Prostate gland (tissue), 2 donors: ENCODE measurements around the gene NBPF20. TPM values are rescaled to one million over a fixed set of nuclear protein-coding genes. Genes with fewer than 3 reads are reported as not detected.
"Not testable (repeated sequence)": the region's sequence is repeated elsewhere in the genome, so short reads cannot be mapped to it uniquely, and the experiment has no call there.

ENCODE experiments used
- DNase-seq: peaks from one replicate; pipeline ENCODE4 v3.0.0-alpha.2; 2019; ENCODE audit warnings: low spot score
- H3K27ac ChIP-seq, 2 donors: fragments of 200-600 bp; sonication (generic); 2 replicates each; pipeline ENCODE4 v1.5.1; 2017 to 2019
- H3K27me3 ChIP-seq: fragments of 200-600 bp; sonication (generic); replicated peaks from 2 replicates; pipeline ENCODE4 v1.5.1; 2019; ENCODE audit not compliant: insufficient read depth
- H3K36me3 ChIP-seq, 2 donors: fragments of 200-600 bp; sonication (generic); 1 replicate in 1 of 2; 2 replicates in 1 of 2; pipeline versions ENCODE4 v1.5.1 to v1.8.1; 2017 to 2019
- H3K4me1 ChIP-seq: fragments of 200-600 bp; sonication (generic); replicated peaks from 2 replicates; pipeline ENCODE4 v1.5.1; 2019
- H3K4me3 ChIP-seq, 2 donors: fragments of 200-600 bp; sonication (generic); 2 replicates each; pipeline ENCODE4 v1.5.1; 2017 to 2019
- H3K9me3 ChIP-seq: fragments of 200-600 bp; sonication (generic); 2 replicates; pipeline ENCODE4 v1.5.1; 2017
- POLR2A ChIP-seq: fragments of 450-650 bp; IDR thresholded peaks from one replicate; pipeline ENCODE4 v1.6.1; 2016; ENCODE audit warnings: antibody characterized with exemption, mild to moderate bottlenecking
- POLR2AphosphoS5 ChIP-seq: sonication (generic); formaldehyde crosslinking; IDR thresholded peaks from one replicate; pipeline ENCODE4 v1.6.1; 2017; ENCODE audit warnings: antibody characterized with exemption
- WGBS: methylation state at CpG from one replicate; pipeline ENCODE4 v1.1.5; 2018; 5-methylcytosine and 5-hydroxymethylcytosine counted together
- intact Hi-C: fragments of 100-400 bp; cut with DNase I; formaldehyde crosslinking; loops from one replicate; pipeline ENCODE4 v1.14.2; 2022
- total RNA-seq, 2 donors: library from RNA; depleted of rRNA; stranded (reverse); fragments of >200 nt; gene quantifications; one replicate each; pipeline ENCODE4 v1.1.0, GENCODE V29; 2016
- TF ChIP-seq, protein P1 (sequence below), 4 experiments: fragments of 200-600 bp in 2 of 4; fragments of 450-650 bp in 2 of 4; sonication (generic) in 2 of 4; IDR thresholded peaks; 1 replicate in 3 of 4; 2 replicates in 1 of 4; pipeline ENCODE4 v1.5.1; 2016 to 2019; ENCODE audit warnings: antibody characterized with exemption in 4 of 4, mild to moderate bottlenecking in 2 of 4, moderate library complexity in 2 of 4

Gene NBPF20, protein sequence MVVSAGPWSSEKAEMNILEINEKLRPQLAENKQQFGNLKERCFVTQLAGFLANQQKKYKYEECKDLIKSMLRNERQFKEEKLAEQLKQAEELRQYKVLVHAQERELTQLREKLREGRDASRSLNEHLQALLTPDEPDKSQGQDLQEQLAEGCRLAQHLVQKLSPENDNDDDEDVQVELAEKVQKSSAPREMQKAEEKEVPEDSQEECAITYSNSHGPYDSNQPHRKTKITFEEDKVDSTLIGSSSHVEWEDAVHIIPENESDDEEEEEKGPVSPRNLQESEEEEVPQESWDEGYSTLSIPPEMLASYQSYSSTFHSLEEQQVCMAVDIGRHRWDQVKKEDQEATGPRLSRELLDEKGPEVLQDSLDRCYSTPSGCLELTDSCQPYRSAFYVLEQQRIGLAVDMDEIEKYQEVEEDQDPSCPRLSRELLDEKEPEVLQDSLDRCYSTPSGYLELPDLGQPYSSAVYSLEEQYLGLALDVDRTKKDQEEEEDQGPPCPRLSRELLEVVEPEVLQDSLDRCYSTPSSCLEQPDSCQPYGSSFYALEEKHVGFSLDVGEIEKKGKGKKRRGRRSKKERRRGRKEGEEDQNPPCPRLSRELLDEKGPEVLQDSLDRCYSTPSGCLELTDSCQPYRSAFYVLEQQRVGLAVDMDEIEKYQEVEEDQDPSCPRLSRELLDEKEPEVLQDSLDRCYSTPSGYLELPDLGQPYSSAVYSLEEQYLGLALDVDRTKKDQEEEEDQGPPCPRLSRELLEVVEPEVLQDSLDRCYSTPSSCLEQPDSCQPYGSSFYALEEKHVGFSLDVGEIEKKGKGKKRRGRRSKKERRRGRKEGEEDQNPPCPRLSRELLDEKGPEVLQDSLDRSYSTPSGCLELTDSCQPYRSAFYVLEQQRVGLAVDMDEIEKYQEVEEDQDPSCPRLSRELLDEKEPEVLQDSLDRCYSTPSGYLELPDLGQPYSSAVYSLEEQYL (N-terminal part only)
- total RNA-seq = 1 to 10 TPM; 1.4 to 4.3 TPM

DNA sequence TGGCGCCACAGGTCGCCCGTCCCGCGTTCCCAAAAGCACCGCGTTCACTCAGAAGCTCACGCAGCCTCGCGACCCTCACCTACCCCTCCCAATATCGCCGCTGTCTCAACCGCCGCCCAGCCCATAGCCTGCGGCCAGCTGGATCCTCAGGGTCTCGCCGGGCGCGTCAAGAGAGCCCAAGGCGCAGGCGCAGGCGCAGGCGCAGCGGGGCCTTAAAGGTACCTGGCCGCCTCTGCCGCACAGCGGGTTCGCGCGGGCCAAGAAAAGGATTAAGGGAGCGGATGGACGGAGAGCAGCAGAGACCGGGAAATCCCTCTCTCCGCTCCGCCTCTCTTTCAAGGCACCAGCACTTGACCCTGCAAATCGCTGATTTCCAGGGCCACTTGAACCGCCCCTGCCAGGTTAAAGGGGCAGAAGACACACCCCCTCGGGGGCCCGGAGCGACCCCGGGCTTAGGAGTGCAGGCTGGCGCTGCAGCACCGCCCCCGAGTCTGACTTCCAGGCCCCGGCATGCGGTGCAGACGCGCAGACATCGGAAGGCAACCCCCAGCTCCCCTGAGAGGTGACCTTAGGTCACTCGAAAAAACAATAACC lies at the start of gene NBPF20:
Gene NBPF20 (minus strand): TSS at position 168 of the 594 bp plus-strand sequence. CDS start 20,331 bp downstream, outside the sequence.
- H3K4me1 ChIP-seq = no peaks in the 10 kb centered on the region
- H3K36me3 ChIP-seq = no peaks in the 10 kb centered on the region
- 1% methylated on average over 43 of the region's 50 CpGs for WGBS
- peak within 1 kb of the TSS; percentile 48 to 57 for H3K4me3 ChIP-seq
- H3K27ac ChIP-seq = peak within 1 kb of the TSS in 1 of 2 donors; percentile 53
- DNase-seq = peak; percentile 74
- intact Hi-C loops = no loop called here
- H3K27me3 ChIP-seq = no peaks in the 10 kb centered on the region
- TF ChIP-seq POLR2AphosphoS5 = peak; percentile 94
- peak; percentile 42 for TF ChIP-seq POLR2A
- TF ChIP-seq, protein P1, sequence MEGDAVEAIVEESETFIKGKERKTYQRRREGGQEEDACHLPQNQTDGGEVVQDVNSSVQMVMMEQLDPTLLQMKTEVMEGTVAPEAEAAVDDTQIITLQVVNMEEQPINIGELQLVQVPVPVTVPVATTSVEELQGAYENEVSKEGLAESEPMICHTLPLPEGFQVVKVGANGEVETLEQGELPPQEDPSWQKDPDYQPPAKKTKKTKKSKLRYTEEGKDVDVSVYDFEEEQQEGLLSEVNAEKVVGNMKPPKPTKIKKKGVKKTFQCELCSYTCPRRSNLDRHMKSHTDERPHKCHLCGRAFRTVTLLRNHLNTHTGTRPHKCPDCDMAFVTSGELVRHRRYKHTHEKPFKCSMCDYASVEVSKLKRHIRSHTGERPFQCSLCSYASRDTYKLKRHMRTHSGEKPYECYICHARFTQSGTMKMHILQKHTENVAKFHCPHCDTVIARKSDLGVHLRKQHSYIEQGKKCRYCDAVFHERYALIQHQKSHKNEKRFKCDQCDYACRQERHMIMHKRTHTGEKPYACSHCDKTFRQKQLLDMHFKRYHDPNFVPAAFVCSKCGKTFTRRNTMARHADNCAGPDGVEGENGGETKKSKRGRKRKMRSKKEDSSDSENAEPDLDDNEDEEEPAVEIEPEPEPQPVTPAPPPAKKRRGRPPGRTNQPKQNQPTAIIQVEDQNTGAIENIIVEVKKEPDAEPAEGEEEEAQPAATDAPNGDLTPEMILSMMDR (IDR thresholded peaks at IDR 0.05) = peak in 1 of 4 experiments; percentile 23
- no peaks in the 10 kb centered on the region for H3K9me3 ChIP-seq

- DNase-seq, H3K9me3 ChIP-seq, H3K27ac ChIP-seq, H3K27me3 ChIP-seq, H3K4me1 ChIP-seq, H3K36me3 ChIP-seq, intact Hi-C loops, H3K4me3 ChIP-seq: not testable (repeated sequence)
- 92% methylated on average over 1 of the region's 8 CpGs for WGBS
These were observed 49.5 kb upstream of the NBPF20 start for GRCh38 chr1:145474837-145475368.

DNA sequence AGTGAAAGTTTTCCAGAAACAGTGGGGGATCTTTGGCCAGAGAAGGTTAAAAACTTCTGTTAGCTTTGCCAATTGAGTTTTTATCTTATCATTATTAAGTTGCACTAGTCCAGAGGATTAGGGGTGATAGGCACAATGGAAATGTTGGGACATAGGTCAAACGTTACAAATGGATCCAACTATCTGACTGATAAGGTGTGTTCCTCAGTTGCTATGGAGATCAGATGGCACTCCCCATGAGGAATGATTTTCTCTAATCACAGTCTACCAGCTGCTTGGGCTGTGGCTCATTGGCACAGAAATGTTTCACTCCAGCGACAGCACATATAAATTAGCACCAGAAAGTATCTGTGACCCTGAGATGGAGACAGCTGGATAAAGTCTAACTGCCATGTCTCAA lies 47.3 kb upstream of the NBPF20 start:
- H3K9me3 ChIP-seq, H3K27ac ChIP-seq, H3K27me3 ChIP-seq, H3K4me3 ChIP-seq, H3K4me1 ChIP-seq, intact Hi-C loops, DNase-seq, H3K36me3 ChIP-seq: not testable (repeated sequence)
- WGBS = 50% methylated on average over 1 of the region's 2 CpGs

GRCh38 chr1:145471365-145471764 lies 46.0 kb upstream of the NBPF20 start:
- H3K27me3 ChIP-seq, H3K36me3 ChIP-seq, intact Hi-C loops, H3K4me3 ChIP-seq, H3K4me1 ChIP-seq, H3K27ac ChIP-seq, H3K9me3 ChIP-seq, DNase-seq: not testable (repeated sequence)
- 53% methylated on average over 6 of the region's 6 CpGs for WGBS

DNA sequence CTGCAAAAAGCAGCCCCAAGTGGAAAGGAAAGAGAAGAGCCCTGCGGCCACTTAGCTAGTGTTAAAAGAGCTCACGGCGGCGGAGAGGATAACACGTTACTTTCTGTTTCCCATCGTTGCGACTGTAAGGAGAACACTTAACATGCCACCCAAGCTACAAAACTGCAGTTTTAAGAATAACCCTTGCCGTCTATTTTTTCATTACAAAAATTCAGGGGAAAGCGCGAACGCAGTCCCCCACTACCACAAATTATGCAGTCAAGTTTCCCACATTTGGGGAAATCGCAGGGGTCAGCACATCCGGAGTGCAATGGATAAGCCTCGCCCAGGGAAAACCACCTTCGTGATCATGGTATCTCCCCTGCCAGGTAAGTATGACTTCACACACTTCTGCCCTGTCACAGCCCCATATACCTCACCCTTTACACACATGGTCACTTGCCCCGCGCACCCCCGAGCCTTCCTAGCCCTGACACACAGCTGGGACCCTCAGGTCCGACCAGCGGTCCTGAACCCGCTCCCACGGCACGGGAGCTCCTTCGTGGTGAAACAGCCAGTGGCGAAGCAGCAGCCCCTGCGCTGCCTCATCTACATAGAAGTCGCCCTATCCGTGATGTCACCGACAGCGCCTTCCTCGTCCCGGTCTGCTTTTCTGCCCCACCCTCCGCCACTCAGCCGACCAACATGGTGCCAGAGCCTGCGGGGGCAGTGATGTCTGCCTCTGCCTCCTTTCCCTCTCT lies 40.2 kb upstream of the NBPF20 start:
- intact Hi-C loops, H3K9me3 ChIP-seq, H3K4me1 ChIP-seq, H3K36me3 ChIP-seq, H3K27me3 ChIP-seq: not testable (repeated sequence)
- under 1% methylated on average over 18 of the region's 35 CpGs for WGBS
- TF ChIP-seq POLR2A = peak; percentile 57
- peak; percentile 24 for TF ChIP-seq POLR2AphosphoS5
- peak; percentile 64 for DNase-seq
- H3K4me3 ChIP-seq = peak overlapping the region; percentile 25 to 28
- H3K27ac ChIP-seq = peak overlapping the region in 1 of 2 donors; percentile 63

DNA sequence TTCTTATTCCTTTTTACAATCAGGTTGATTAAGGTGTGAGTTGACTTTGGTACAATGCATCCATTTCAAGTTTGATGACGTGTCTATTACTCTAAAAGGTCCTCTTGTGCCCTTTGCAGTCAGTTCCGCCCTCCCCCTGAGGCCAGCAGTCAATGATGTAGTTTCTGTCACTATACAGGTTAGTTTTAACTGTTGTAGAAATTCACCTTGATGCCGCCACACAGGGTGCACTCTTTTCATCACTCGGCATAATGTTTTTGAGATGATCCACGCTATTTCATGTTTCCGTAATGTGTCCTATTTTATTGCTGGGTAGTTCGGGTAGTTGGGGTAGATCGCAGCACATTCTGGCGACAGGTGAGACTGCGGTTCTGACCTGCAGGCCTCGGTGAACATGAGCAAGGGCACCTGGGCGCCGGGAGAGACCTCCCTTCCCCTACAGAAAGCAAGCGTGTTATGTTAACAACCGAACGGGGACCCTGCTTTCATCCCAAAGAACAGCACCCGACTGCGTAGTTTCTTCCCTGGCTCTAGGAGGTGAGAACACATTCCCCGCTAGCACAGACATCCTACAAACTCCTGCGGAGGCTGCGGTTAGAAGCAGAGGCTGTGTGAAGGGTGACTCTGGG lies 39.4 kb upstream of the NBPF20 start:
- H3K4me1 ChIP-seq, intact Hi-C loops, H3K27ac ChIP-seq, H3K9me3 ChIP-seq, H3K36me3 ChIP-seq, DNase-seq, H3K27me3 ChIP-seq: not testable (repeated sequence)
- H3K4me3 ChIP-seq = peak overlapping the region in 1 of 2 donors; percentile 25
- WGBS = 23% methylated on average over 7 of the region's 21 CpGs

DNA sequence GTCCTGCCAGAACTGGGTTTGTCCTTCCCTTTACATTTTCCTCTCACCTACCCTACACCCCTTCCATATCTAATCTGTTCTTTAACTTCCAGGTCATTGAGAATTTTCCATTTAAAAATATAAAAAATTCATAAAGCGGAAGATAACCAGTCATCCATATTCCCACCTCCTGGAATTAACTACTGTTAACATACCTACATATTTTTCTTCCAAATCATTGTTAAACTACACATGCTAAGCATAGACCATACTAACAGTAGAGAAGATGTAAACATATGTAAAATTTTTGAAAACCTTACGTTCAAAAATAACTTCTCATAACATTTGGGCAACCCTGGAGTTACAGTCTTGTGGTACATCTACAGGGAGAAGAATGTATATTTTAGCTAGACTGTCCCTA lies 38.6 kb upstream of the NBPF20 start:
- WGBS = 88% methylated on average over 2 of the region's 2 CpGs
- H3K27ac ChIP-seq, H3K4me1 ChIP-seq, H3K4me3 ChIP-seq, DNase-seq, H3K9me3 ChIP-seq, intact Hi-C loops, H3K27me3 ChIP-seq, H3K36me3 ChIP-seq: not testable (repeated sequence)

GRCh38 chr1:145460684-145461083 lies 35.3 kb upstream of the NBPF20 start:
- WGBS = 54% methylated on average over 8 of the region's 10 CpGs
- H3K4me3 ChIP-seq, H3K4me1 ChIP-seq, DNase-seq, H3K9me3 ChIP-seq, intact Hi-C loops, H3K27me3 ChIP-seq, H3K27ac ChIP-seq, H3K36me3 ChIP-seq: not testable (repeated sequence)

DNA sequence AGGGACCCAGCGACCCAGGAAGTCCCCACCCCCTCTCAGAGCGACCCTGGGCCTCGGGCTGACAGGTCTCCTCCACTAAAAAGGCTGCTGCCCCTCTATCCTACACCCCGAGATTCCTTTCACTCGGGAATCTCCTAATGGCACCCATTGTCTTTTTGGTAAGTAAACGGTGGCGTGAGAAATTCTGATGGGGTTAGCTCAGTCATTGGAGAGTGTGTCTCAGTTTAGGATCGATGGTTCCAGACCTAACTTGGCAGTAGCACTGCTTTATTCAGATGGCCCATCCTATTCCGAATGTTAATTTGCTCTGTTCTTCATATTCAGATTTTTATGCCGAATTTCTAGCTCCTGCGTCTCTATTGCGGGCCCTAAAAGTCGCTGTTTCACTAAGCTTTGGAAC lies 34.6 kb upstream of the NBPF20 start:
- H3K27me3 ChIP-seq, H3K4me1 ChIP-seq, H3K4me3 ChIP-seq, DNase-seq, intact Hi-C loops, H3K27ac ChIP-seq, H3K9me3 ChIP-seq, H3K36me3 ChIP-seq: not testable (repeated sequence)
- 7% methylated on average over 11 of the region's 13 CpGs for WGBS

GRCh38 chr1:145459591-145459990 lies 34.2 kb upstream of the NBPF20 start:
- H3K27me3 ChIP-seq, H3K4me3 ChIP-seq, H3K36me3 ChIP-seq, H3K9me3 ChIP-seq, H3K27ac ChIP-seq, H3K4me1 ChIP-seq, intact Hi-C loops, DNase-seq: not testable (repeated sequence)
- WGBS = no CpG with 5 or more reads among the region's 27 CpGs
